ENCODE data around the gene ZDHHC21. TPM values are rescaled to one million over a fixed set of nuclear protein-coding genes. Genes with fewer than 3 reads are reported as not detected.

The ZDHHC21 gene
- total and polyA plus RNA-seq, 3 donors from 2014 or later: 6.2 to 16.7 (median 16.1) TPM

DNA sequence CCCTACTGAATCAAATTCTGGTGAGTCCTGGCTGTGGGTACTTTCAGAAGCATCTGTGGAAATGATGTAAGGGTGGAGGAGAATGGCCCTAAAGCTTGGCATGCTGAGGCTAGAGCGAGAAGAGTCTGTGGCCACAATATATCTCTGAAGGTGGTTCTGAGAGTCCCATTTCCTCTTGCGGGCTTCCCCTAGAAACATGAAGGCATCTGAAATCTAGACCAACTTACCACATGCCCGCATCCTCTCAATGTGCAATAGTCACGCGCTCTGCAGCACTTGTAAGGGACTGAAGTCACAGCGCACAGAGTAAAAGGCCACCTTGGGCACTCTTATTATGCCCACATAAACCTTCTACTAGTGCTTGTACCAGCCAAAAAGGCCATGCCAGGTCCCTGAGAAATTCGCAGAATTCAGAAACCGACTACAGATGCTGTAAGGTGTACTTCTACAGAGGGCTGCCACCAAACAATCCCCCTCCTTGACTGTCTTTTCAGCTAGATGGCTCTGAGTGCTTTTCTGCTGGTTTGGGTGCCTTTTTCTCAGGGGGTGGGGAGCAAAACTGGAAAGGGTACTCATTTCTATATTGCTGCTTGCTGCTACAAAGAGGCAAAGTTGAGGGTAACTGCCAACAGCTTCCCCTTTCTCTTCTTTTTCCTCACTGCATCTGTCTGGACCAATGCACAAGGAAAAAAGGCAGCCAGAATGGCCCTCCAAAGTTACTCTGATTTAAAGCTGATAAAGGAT is 107.3 kb downstream of the ZDHHC21 start:
- no peak overlapping the region for H3K27ac ChIP-seq
- WGBS, 2 donors: 60 to 84% methylated on average over 8 of the region's 8 CpGs
- no peaks in the 10 kb centered on the region for H3K9me3 ChIP-seq
- intact Hi-C loops (cut with DNase I; ENCODE audit: low total_unique reads): no loop called here
- H3K4me3 ChIP-seq: no peak overlapping the region
- H3K4me1 ChIP-seq: no peaks in the 10 kb centered on the region
- TF ChIP-seq POLR2A (IDR thresholded peaks at IDR 0.05): no peak
- TF ChIP-seq, protein P1, sequence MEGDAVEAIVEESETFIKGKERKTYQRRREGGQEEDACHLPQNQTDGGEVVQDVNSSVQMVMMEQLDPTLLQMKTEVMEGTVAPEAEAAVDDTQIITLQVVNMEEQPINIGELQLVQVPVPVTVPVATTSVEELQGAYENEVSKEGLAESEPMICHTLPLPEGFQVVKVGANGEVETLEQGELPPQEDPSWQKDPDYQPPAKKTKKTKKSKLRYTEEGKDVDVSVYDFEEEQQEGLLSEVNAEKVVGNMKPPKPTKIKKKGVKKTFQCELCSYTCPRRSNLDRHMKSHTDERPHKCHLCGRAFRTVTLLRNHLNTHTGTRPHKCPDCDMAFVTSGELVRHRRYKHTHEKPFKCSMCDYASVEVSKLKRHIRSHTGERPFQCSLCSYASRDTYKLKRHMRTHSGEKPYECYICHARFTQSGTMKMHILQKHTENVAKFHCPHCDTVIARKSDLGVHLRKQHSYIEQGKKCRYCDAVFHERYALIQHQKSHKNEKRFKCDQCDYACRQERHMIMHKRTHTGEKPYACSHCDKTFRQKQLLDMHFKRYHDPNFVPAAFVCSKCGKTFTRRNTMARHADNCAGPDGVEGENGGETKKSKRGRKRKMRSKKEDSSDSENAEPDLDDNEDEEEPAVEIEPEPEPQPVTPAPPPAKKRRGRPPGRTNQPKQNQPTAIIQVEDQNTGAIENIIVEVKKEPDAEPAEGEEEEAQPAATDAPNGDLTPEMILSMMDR (IDR thresholded peaks at IDR 0.05): no peak
- no peaks in the 10 kb centered on the region for H3K27me3 ChIP-seq
- no peaks in the 10 kb centered on the region for H3K36me3 ChIP-seq (ENCODE audit: low read depth, missing control alignments)
- DNase-seq: no peak

DNA sequence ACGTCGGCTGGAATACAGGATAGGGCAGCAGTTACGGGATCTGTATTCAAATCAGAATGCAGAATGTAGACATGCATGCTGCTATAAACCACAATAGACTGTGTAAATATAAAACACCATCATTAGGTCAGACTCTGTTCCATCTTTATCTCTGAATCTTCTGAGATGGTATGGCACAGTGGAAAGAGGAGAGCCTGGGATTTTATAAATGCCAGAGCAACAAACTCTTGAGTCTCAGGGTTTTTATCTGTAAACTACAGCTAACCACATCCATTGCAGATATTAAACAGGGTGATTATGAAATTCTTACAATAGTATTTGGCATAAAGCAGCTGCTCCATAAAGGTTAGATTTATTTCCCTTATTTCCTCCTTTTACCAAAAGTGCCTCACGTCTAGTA is 108.7 kb downstream of the ZDHHC21 start:
- H3K9me3 ChIP-seq: no peaks in the 10 kb centered on the region
- 81% methylated on average over 4 of the region's 4 CpGs for WGBS, 2 donors
- TF ChIP-seq, protein P1 (IDR thresholded peaks at IDR 0.05): no peak
- no peak for TF ChIP-seq POLR2A (IDR thresholded peaks at IDR 0.05)
- DNase-seq: no peak
- no peak overlapping the region for H3K27ac ChIP-seq
- H3K36me3 ChIP-seq (ENCODE audit: low read depth, missing control alignments): no peaks in the 10 kb centered on the region
- intact Hi-C loops (cut with DNase I; ENCODE audit: low total_unique reads): no loop called here
- H3K4me1 ChIP-seq: no peaks in the 10 kb centered on the region
- H3K27me3 ChIP-seq: no peaks in the 10 kb centered on the region
- no peak overlapping the region for H3K4me3 ChIP-seq

DNA sequence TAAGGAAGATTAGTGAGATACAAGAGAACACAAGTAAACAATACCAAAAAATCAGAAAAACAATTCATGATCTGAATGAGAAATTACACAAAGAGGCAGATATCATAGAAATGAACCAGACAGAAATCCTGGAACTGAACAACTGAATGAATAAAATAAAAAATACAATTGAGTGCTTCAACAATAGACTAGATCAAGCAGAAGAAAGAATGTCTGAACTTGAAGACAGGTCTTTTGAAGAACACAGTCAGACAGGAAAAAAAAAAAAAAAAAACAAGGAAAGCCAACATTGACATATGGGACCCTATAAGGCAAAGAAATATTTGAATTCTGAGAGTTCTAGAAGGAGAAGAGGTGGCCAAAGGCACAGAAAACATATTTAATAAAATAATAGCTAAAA is 115.2 kb downstream of the ZDHHC21 start:
- no peaks in the 10 kb centered on the region for H3K27me3 ChIP-seq
- no peak for TF ChIP-seq POLR2A (IDR thresholded peaks at IDR 0.05)
- TF ChIP-seq, protein P1 (IDR thresholded peaks at IDR 0.05): no peak
- intact Hi-C loops (cut with DNase I; ENCODE audit: low total_unique reads): no loop called here

DNA sequence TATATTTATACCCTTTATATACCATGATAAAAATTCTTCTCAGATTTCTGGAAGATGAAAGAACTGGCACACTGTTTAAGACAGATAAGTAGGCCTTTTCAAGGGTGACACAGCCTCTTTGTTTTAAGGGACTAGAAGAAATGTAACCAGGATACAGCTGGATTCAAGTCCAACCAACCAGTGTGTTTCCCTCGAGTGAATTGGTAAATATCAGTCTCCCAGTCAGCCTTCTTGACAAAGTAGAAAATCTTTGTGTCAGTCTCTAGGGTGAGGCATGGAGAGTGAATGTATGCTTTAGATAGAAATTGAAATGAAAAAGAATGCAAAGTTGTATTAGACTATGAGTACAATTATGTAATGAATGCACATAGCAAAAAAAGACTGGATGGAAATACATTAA is 119.1 kb downstream of the ZDHHC21 start:
- DNase-seq: no peak
- H3K4me1 ChIP-seq: no peaks in the 10 kb centered on the region
- H3K9me3 ChIP-seq: no peaks in the 10 kb centered on the region
- H3K27ac ChIP-seq: no peak overlapping the region
- 70 to 74% methylated on average over 1 of the region's 1 CpG for WGBS, 2 donors
- intact Hi-C loops (cut with DNase I; ENCODE audit: low total_unique reads): no loop called here
- no peak overlapping the region for H3K4me3 ChIP-seq
- H3K27me3 ChIP-seq: no peaks in the 10 kb centered on the region
- TF ChIP-seq, protein P1 (IDR thresholded peaks at IDR 0.05): no peak
- TF ChIP-seq POLR2A (IDR thresholded peaks at IDR 0.05): no peak
- H3K36me3 ChIP-seq (ENCODE audit: low read depth, missing control alignments): no peaks in the 10 kb centered on the region

More for the DNA sequence above, 115.2 kb downstream of the ZDHHC21 start:
- no peaks in the 10 kb centered on the region for H3K36me3 ChIP-seq (ENCODE audit: low read depth, missing control alignments)
- no peak for DNase-seq
- no peaks in the 10 kb centered on the region for H3K4me1 ChIP-seq
- no peaks in the 10 kb centered on the region for H3K9me3 ChIP-seq
- H3K27ac ChIP-seq: no peak overlapping the region
- H3K4me3 ChIP-seq: no peak overlapping the region

DNA sequence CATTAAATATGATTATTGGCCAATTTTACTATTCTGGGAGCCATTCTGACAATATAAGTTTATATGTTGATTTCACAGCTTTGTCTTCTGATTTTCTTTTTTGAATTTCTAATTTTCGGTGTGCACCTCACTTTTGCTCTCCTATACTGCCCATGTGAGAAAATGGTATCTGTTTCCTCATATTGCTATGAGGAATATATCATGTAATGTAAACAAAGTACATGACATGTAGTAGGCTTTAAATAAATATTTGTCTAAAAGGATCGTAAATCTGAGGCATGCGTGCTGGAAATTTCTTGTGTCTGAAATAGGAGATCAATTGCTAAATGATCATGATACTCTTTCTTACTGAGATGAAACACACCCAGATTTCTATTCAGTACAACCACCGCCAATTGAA is 119.9 kb downstream of the ZDHHC21 start:
- WGBS, 2 donors: 83 to 87% methylated on average over 4 of the region's 4 CpGs
- Histone ChIP-seq H3K27me3 (no peaks in the 10 kb centered on the region), H3K4me1 (no peaks in the 10 kb centered on the region), H3K9me3 (no peaks in the 10 kb centered on the region), H3K27ac (no peak overlapping the region), H3K4me3 (no peak overlapping the region), H3K36me3 (ENCODE audit: low read depth, missing control alignments) (no peaks in the 10 kb centered on the region)
- intact Hi-C loops (cut with DNase I; ENCODE audit: low total_unique reads): no loop called here
- TF ChIP-seq, protein P1 (IDR thresholded peaks at IDR 0.05): no peak
- no peak for TF ChIP-seq POLR2A (IDR thresholded peaks at IDR 0.05)
- DNase-seq: no peak

Measured in testis (tissue), 3 donors.